ENCODE results near the gene SFRP4. TPM values are rescaled to one million over a fixed set of nuclear protein-coding genes. Genes with fewer than 3 reads are reported as not detected.

SFRP4 gene
- total and polyA plus RNA-seq, 2 donors from 2014 or later, result 1.5 to 6.8 TPM

Other genes with a start within 250 kb of the SFRP4 start
- 3.3 TPM for gene GPR141, start 233.1 kb downstream of the SFRP4 start, total RNA-seq
- gene GPR141, start 233.1 kb downstream of the SFRP4 start, polyA plus RNA-seq (ENCODE audit: insufficient read depth, low read depth, low replicate concordance), result not detected
- 0.44 TPM for gene NME8, start 68.2 kb downstream of the SFRP4 start, total RNA-seq
- gene NME8, start 68.2 kb downstream of the SFRP4 start, polyA plus RNA-seq (ENCODE audit: insufficient read depth, low read depth, low replicate concordance), result 1.2 TPM
- gene EPDR1, start 3.8 kb upstream of the SFRP4 start, total RNA-seq, result 17.0 TPM
- 25.2 TPM for gene EPDR1, start 3.8 kb upstream of the SFRP4 start, polyA plus RNA-seq (ENCODE audit: insufficient read depth, low read depth, low replicate concordance)

All from kidney (tissue), 2 donors.